ENCODE measurements around the gene DUSP16. TPM values are rescaled to one million over a fixed set of nuclear protein-coding genes. Genes with fewer than 3 reads are reported as not detected.

The DUSP16 gene
- total and polyA plus RNA-seq, 2 of the 8 experiments (the other 6 are each of a cell fraction or from before 2014, with no cell fraction given) = 31.6 to 55.9 TPM

GRCh38 chr12:12562016-12562483, 613 bp downstream of the DUSP16 start:
- H3K56ac ChIP-seq (replicated peaks; ENCODE audit: insufficient read length, low read depth, low read length) = peak overlapping the region; percentile 13
- H4K8ac ChIP-seq (ENCODE audit: extremely low read depth, insufficient read depth, low read length) = peak overlapping the region; percentile 95; the same call in 1 of the 2 replicates
- H4K5ac ChIP-seq (ENCODE audit: insufficient read length, low read depth, low read length) = peak overlapping the region; percentile 94
- no peaks in the 10 kb centered on the region for H3K27me3 ChIP-seq (replicated peaks in 1 of 4; ENCODE audit: control insufficient read depth in 3 of 4, extremely low read depth in 1 of 4, insufficient read depth in 3 of 4, low read length in 3 of 4)
- no peak overlapping the region for H2BK15ac ChIP-seq (ENCODE audit: low read length)
- H3K18ac ChIP-seq (ENCODE audit: extremely low read depth, low read length) = peak overlapping the region; percentile 71
- POLR2A ChIA-PET (ENCODE audit: partially characterized antibody) = interaction anchor here (1.0 to 1.6 kb wide), 6 partner anchors 11 to 295 kb away, joined by 3 to 9 read pairs (median 3); partner anchors contain the start of genes BORCS5 and LRP6
- no peak overlapping the region for H3K14ac ChIP-seq (ENCODE audit: insufficient read length)
- peaks cover 4 to 13% (median 7%) of the 10 kb centered on the region in 4 experiments; a peak in 5 of 7 replicates for H3K4me1 ChIP-seq (replicated peaks in 1 of 4; ENCODE audit: control insufficient read depth in 3 of 4, insufficient read depth in 4 of 4, low read length in 3 of 4)
- CTCF ChIA-PET (ENCODE audit: partially characterized antibody) = interaction anchor here (1.5 to 2.7 kb wide), 2 partner anchors 11 to 55 kb away, joined by 5 to 13 read pairs; no protein-coding TSS in a partner anchor
- H2AFZ ChIP-seq (ENCODE audit: low read length) = no peak overlapping the region
- H2BK120ac ChIP-seq (replicated peaks; ENCODE audit: low read depth, low read length) = no peak overlapping the region
- H2BK5ac ChIP-seq (ENCODE audit: low read depth, low read length) = peak overlapping the region; percentile 83; the same call in 1 of the 2 replicates
- FAIRE-seq = no peak
- peak overlapping the region; percentile 79 to 96 (median 87) for H3K4me3 ChIP-seq (ENCODE audit: extremely low read depth in 1 of 4, insufficient read depth in 2 of 4, low read depth in 3 of 4, low read length in 4 of 4)
- no peak overlapping the region for H3K4ac ChIP-seq (replicated peaks; ENCODE audit: insufficient read length, low read depth, low read length)
- H3K9me3 ChIP-seq (ENCODE audit: insufficient read depth in 2 of 2, low read depth in 1 of 2, low read length in 1 of 2) = peaks cover 4 to 13% of the 10 kb centered on the region in 2 experiments; a peak in 2 of 4 replicates
- DNase-seq (ENCODE audit: low read depth in 1 of 2, low spot score in 2 of 2) = no peak
- TF ChIP-seq SRF (IDR thresholded peaks at IDR 0.05; ENCODE audit: low read depth, low read length) (no peak), PHF8 (conservative IDR thresholded peaks at IDR 0.05; ENCODE audit: low read depth, low read length) (peak; percentile 53), NRF1 (IDR thresholded peaks at IDR 0.05; ENCODE audit: low read depth, low read length) (no peak), POLR2A (IDR thresholded peaks at IDR 0.05; ENCODE audit: control extremely low read depth in 1 of 2, low read depth in 2 of 2, low read length in 2 of 2) (peak in 1 of 2 experiments; percentile 16; a peak in 1 of 3 replicates), NANOG (IDR thresholded peaks at IDR 0.05; ENCODE audit: insufficient read depth, low read depth, low read length, poor library complexity, severe bottlenecking) (no peak)
- peak overlapping the region; percentile 69 to 89 for H3K4me2 ChIP-seq (ENCODE audit: insufficient read depth in 1 of 2, low read depth in 2 of 2, low read length in 2 of 2)
- H3K36me3 ChIP-seq (ENCODE audit: control insufficient read depth in 2 of 4, insufficient read depth in 4 of 4, low read length in 3 of 4) = no peaks in the 10 kb centered on the region; a peak in 2 of 8 replicates
- H4K20me1 ChIP-seq (replicated peaks in 1 of 2; ENCODE audit: control insufficient read depth in 1 of 2, insufficient read depth in 2 of 2, low read length in 2 of 2) = no peaks in the 10 kb centered on the region
- H2AK5ac ChIP-seq (ENCODE audit: low read depth, low read length) = no peak overlapping the region
- peaks cover 3 to 44% of the 10 kb centered on the region in 2 experiments; a peak in 3 of 4 replicates for H3K79me2 ChIP-seq (ENCODE audit: control insufficient read depth in 1 of 2, insufficient read depth in 2 of 2, low read length in 2 of 2)
- H2BK12ac ChIP-seq (ENCODE audit: low read depth, low read length) = no peak overlapping the region
- 0 out of 2 replicates have a peak, but pooled peaks cover 2% of the 10 kb centered on the region for H3K79me1 ChIP-seq (ENCODE audit: low read depth, low read length)
- H2BK20ac ChIP-seq (ENCODE audit: low read length) = no peak overlapping the region
- H3K27ac ChIP-seq (ENCODE audit: low read depth, low read length) = peak overlapping the region; percentile 80
- 1% methylated on average over 18 of the region's 45 CpGs; no CpG with 5 or more reads in 1 of the 2 experiments for WGBS, 2 experiments (ENCODE audit: extremely low coverage in 1 of 2, insufficient coverage in 1 of 2, insufficient read length in 1 of 2, insufficient replicate concordance in 2 of 2, low coverage in 1 of 2, low lambda C conversion rate in 2 of 2, missing lambda C conversion rate in 1 of 2)
- no peak overlapping the region for H4K91ac ChIP-seq (replicated peaks; ENCODE audit: insufficient read length, low read length)
- H3K9ac ChIP-seq (replicated peaks in 1 of 4; ENCODE audit: extremely low read depth in 1 of 4, low read depth in 3 of 4, low read length in 3 of 4) = peak overlapping the region; percentile 22 to 97 (median 88)
- H3K23ac ChIP-seq (ENCODE audit: insufficient read length) = no peak overlapping the region
- peaks cover 12% of the 10 kb centered on the region for H3K23me2 ChIP-seq (ENCODE audit: low read depth, low read length)
